G401 (cell line): ENCODE data around the gene C14orf119. TPM values are rescaled to one million over a fixed set of nuclear protein-coding genes. Genes with fewer than 3 reads are reported as not detected.

Experiments
- DNase-seq: peaks from one replicate; pipeline ENCODE4 v3.0.0-alpha.2; 2015; ENCODE audit warnings: low spot score
- in situ Hi-C: cut with HindIII; loops from 2 replicates; pipeline ENCODE4 v1.10.0; 2016; ENCODE audit warnings: low sequenced_read_pairs, mixed read lengths
- total RNA-seq: library from RNA; depleted of rRNA; stranded (reverse); fragments of >200 nt; shearing (Covaris generic); gene quantifications from 2 replicates; pipeline ENCODE4 v1.2.3, GENCODE V29; 2014; rRNA removed

Gene C14orf119
- 53.7 and 55.2 TPM in 2 replicates for total RNA-seq

GRCh38 chr14:23095196-23096108 lies at the start of gene C14orf119:
Gene C14orf119 (plus strand): TSS chr14:23095505. CDS start chr14:23097659, 2,154 bp downstream.
- DNase-seq = peak; percentile 99
- in situ Hi-C loops = no loop called here

- no peak for DNase-seq
- in situ Hi-C loops = no loop called here
Measured at GRCh38 chr14:23047034-23047634, 48.2 kb upstream of the C14orf119 start.

GRCh38 chr14:23047751-23048693 lies 47.3 kb upstream of the C14orf119 start:
- in situ Hi-C loops = no loop called here
- DNase-seq = no peak

- in situ Hi-C loops = no loop called here
- DNase-seq = no peak
Measured at GRCh38 chr14:23049011-23049410, 46.3 kb upstream of the C14orf119 start.

GRCh38 chr14:23051141-23052057 lies 43.9 kb upstream of the C14orf119 start:
- in situ Hi-C loops = no loop called here
- no peak for DNase-seq

GRCh38 chr14:23052182-23052623 lies 43.1 kb upstream of the C14orf119 start:
- in situ Hi-C loops = no loop called here
- DNase-seq = no peak

GRCh38 chr14:23052671-23053070 lies 42.6 kb upstream of the C14orf119 start:
- in situ Hi-C loops = no loop called here
- no peak for DNase-seq

GRCh38 chr14:23053426-23053825 lies 41.9 kb upstream of the C14orf119 start:
- in situ Hi-C loops = no loop called here
- no peak for DNase-seq

- no peak for DNase-seq
- in situ Hi-C loops = no loop called here
Measured at GRCh38 chr14:23054000-23054811, 41.1 kb upstream of the C14orf119 start.

GRCh38 chr14:23055147-23055550 lies 40.2 kb upstream of the C14orf119 start:
- in situ Hi-C loops = no loop called here
- no peak for DNase-seq

- in situ Hi-C loops = no loop called here
- no peak for DNase-seq
Measured at GRCh38 chr14:23055621-23056144, 39.6 kb upstream of the C14orf119 start.

GRCh38 chr14:23056145-23056955 lies 39.0 kb upstream of the C14orf119 start:
- DNase-seq = peak; percentile 67
- in situ Hi-C loops = no loop called here

- in situ Hi-C loops = no loop called here
- peak; percentile 69 for DNase-seq
Measured at GRCh38 chr14:23056956-23057756, 38.1 kb upstream of the C14orf119 start, which contains the start of gene CDH24. Gene CDH24 (minus strand): TSS chr14:23057520. CDS start chr14:23055733, 1,787 bp downstream.

- in situ Hi-C loops = no loop called here
- DNase-seq = peak; percentile 89
Measured at GRCh38 chr14:23057757-23058653, 37.3 kb upstream of the C14orf119 start.
